Ovary (tissue), 3 donors: Measurements from ENCODE around the gene AOC3.

Experiments
- POLR2A ChIP-seq: fragments of 450-650 bp; IDR thresholded peaks from one replicate; pipeline ENCODE4 v1.6.1; 2017; ENCODE audit warnings: antibody characterized with exemption, mild to moderate bottlenecking, moderate library complexity
- TF ChIP-seq, protein P1 (sequence below), 3 donors: fragments of 450-650 bp in 2 of 3; fragments of 200-600 bp in 1 of 3; IDR thresholded peaks; one replicate each; pipeline versions ENCODE4 v1.5.1 to v1.8.0; 2016 to 2022; ENCODE audit warnings: antibody characterized with exemption in 3 of 3, mild to moderate bottlenecking in 1 of 3
- donor health status: DM: no; HTN: no; CAD: no.

DNA sequence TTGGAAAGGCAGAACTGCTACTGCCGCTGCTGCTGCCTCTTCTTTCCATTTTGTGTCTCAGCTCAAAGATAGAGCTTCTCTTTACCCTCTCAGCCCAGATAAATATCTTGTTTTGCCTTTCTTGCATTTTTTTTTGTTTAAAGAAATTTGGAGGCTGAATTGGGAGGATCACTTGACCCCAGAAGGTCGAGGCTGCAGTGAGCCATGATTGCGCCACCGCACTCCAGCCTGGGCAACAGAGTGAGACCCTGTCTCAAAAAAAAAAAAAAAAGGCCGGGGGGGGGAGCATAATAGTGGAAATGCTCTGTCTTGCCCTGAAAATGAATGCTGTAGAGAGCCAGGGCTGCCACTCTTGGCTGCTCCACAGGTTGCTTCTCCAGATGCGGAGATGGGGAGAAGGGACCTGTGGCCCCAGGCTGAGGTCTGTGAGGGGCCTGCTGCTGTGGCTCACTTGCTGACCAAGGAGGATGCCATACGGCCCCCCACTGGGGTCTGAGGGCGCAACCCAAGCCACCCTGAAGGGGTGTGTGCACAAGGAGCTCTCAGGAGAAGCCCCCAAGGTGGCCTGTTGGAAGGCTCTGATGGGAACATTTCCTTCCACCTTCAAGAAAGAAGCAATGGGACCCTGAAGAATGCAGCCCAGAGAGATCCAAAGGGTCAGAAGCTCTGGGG lies 28.1 kb downstream of the AOC3 start:
- TF ChIP-seq, protein P1, sequence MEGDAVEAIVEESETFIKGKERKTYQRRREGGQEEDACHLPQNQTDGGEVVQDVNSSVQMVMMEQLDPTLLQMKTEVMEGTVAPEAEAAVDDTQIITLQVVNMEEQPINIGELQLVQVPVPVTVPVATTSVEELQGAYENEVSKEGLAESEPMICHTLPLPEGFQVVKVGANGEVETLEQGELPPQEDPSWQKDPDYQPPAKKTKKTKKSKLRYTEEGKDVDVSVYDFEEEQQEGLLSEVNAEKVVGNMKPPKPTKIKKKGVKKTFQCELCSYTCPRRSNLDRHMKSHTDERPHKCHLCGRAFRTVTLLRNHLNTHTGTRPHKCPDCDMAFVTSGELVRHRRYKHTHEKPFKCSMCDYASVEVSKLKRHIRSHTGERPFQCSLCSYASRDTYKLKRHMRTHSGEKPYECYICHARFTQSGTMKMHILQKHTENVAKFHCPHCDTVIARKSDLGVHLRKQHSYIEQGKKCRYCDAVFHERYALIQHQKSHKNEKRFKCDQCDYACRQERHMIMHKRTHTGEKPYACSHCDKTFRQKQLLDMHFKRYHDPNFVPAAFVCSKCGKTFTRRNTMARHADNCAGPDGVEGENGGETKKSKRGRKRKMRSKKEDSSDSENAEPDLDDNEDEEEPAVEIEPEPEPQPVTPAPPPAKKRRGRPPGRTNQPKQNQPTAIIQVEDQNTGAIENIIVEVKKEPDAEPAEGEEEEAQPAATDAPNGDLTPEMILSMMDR (IDR thresholded peaks at IDR 0.05), result no peak
- TF ChIP-seq POLR2A, result no peak
